Measurements from ENCODE around the gene HGF. TPM values are rescaled to one million over a fixed set of nuclear protein-coding genes. Genes with fewer than 3 reads are reported as not detected.

Gene HGF
- total and polyA plus RNA-seq, 10 of the 15 experiments (the other 5 are each of a cell fraction or from before 2014, with no cell fraction given), result 0.10 to 1.7 (median 0.99) TPM

GRCh38 chr7:81672872-81673271 lies 97.0 kb downstream of the HGF start:
- ChIA-PET SMC1A (ENCODE audit: uncharacterized antibody, unreplicated experiment) (interaction anchor here (0.7 to 1.7 kb wide), 3 partner anchors 8 to 30 kb away, joined by 3 to 4 read pairs (median 4); no protein-coding TSS in a partner anchor), RAD21 (ENCODE audit: unreplicated experiment) (no interaction called here), POLR2A (no interaction called here), CTCF (no interaction called here)
- BruUV-seq (replicated peaks), result no TSS peak
- TF ChIP-seq ZSCAN29 (IDR thresholded peaks at IDR 0.05) (no peak), MAX (IDR thresholded peaks at IDR 0.05; ENCODE audit: low read depth, low read length) (no peak), ZNF24 (IDR thresholded peaks at IDR 0.05) (no peak), RELA (IDR thresholded peaks at IDR 0.05; ENCODE audit: borderline replicate concordance, partially characterized antibody) (no peak), TBL1XR1 (IDR thresholded peaks at IDR 0.05; ENCODE audit: low read depth, low read length) (no peak), PKNOX1 (IDR thresholded peaks at IDR 0.05) (no peak), ZBTB4 (CRISPR knock-in tag; IDR thresholded peaks at IDR 0.05) (no peak), CREB1 (IDR thresholded peaks at IDR 0.05; ENCODE audit: low read depth) (no peak), ATF7 (IDR thresholded peaks at IDR 0.05; ENCODE audit: low read depth) (no peak)
- H3K4me3 ChIP-seq, result no peak overlapping the region
- no peaks in the 10 kb centered on the region for H3K36me3 ChIP-seq (ENCODE audit: control insufficient read depth in 2 of 2, insufficient read depth in 2 of 2, low read length in 1 of 2)
- 63% methylated on average over 1 of the region's 1 CpG for WGBS (ENCODE audit: insufficient coverage, insufficient replicate concordance, low lambda C conversion rate, missing lambda C conversion rate)
- DNase-seq (ENCODE audit: low read depth, low spot score) (no peak), FAIRE-seq (no peak), ATAC-seq (no peak)
- no peaks in the 10 kb centered on the region for H3K79me2 ChIP-seq (ENCODE audit: control insufficient read depth, insufficient read depth, low read length)
- H3K9me3 ChIP-seq (replicated peaks; ENCODE audit: control insufficient read depth, insufficient read depth, low read length), result no peaks in the 10 kb centered on the region; the same call in 2 of the 3 replicates
- no peaks in the 10 kb centered on the region for H3K4me1 ChIP-seq (ENCODE audit: control insufficient read depth, insufficient read depth, low read length)
- no peak overlapping the region for H2AFZ ChIP-seq (ENCODE audit: control insufficient read depth, low read depth, low read length)
- no peak overlapping the region for H3K27ac ChIP-seq (ENCODE audit: control insufficient read depth, insufficient read depth)
- no peak overlapping the region for H3K4me2 ChIP-seq (ENCODE audit: control insufficient read depth, insufficient read depth)
- H4K20me1 ChIP-seq (ENCODE audit: control insufficient read depth, insufficient read depth), result no peaks in the 10 kb centered on the region
- in situ Hi-C loops (cut with MboI) (no loop called here), intact Hi-C loops (cut with micrococcal nuclease; ENCODE audit: unreplicated experiment) (no loop called here)
- H3K9ac ChIP-seq (ENCODE audit: control insufficient read depth, insufficient read depth, low read length), result no peak overlapping the region
- H3K27me3 ChIP-seq (replicated peaks in 1 of 2; ENCODE audit: control insufficient read depth in 2 of 2, insufficient read depth in 2 of 2, low read length in 1 of 2), result no peaks in the 10 kb centered on the region

Data from GM12878 (cell line).